C4-2B (cell line): ENCODE results near the gene PXDC1.

Experiments
- ZFX ChIP-seq: fragments of 450-650 bp; IDR thresholded peaks from 2 replicates; pipeline ENCODE4 v1.6.1; 2017
- TF ChIP-seq, protein P1 (sequence below): fragments of 450-650 bp; conservative IDR thresholded peaks from 2 replicates; pipeline ENCODE4 v1.5.1; 2017; ENCODE audit warnings: mild to moderate bottlenecking

DNA sequence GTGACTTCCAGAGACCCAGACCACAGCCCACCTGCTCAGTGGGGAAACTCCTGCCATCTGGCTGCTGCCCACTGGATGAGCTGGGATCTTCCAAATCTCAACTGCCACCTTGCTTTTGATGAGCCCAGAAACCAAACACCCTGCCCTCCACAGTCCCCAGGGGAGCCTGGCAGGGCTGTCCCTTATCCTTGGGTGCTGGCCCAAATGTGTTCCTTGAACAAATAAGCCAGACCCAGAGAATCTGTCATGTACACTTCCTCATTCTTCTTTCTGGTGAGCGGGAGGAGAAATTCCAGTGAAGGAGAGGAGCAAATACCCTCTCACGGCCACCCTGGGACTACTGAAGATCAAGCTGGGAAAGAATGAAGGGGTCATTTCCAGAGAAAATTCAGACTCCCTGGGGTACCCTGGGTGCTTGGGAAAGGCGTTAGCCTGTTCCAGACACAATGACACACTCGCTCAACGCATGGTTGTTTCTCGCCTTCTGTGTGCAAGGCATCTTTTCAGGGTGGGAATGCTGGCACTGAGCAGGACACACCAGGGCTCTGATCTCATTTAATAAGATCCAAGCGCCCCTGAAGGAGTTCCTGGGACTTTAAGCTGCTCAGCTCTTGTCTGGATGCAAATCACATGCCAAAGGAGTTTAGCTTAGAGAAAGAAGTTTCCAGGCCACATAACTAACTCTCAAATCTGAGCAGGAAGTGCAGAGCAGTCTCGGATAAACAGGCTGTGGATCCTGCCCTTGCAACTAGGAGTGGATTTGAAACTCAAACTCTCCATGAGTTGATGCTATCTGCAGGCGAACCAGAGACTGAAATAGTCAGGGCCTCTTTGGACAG lies 38.5 kb downstream of the PXDC1 start:
- TF ChIP-seq, protein P1, sequence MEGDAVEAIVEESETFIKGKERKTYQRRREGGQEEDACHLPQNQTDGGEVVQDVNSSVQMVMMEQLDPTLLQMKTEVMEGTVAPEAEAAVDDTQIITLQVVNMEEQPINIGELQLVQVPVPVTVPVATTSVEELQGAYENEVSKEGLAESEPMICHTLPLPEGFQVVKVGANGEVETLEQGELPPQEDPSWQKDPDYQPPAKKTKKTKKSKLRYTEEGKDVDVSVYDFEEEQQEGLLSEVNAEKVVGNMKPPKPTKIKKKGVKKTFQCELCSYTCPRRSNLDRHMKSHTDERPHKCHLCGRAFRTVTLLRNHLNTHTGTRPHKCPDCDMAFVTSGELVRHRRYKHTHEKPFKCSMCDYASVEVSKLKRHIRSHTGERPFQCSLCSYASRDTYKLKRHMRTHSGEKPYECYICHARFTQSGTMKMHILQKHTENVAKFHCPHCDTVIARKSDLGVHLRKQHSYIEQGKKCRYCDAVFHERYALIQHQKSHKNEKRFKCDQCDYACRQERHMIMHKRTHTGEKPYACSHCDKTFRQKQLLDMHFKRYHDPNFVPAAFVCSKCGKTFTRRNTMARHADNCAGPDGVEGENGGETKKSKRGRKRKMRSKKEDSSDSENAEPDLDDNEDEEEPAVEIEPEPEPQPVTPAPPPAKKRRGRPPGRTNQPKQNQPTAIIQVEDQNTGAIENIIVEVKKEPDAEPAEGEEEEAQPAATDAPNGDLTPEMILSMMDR, result no peak
- no peak for TF ChIP-seq ZFX
